RKO (cell line): ENCODE measurements around the gene TBX10.
"Not testable (repeated sequence)": the region's sequence is repeated elsewhere in the genome, so short reads cannot be mapped to it uniquely, and the experiment has no call there.

Experiments
- DNase-seq: peaks from one replicate; pipeline ENCODE4 v3.0.0-alpha.2; 2016; ENCODE audit warnings: low spot score

The TBX10 gene

DNA sequence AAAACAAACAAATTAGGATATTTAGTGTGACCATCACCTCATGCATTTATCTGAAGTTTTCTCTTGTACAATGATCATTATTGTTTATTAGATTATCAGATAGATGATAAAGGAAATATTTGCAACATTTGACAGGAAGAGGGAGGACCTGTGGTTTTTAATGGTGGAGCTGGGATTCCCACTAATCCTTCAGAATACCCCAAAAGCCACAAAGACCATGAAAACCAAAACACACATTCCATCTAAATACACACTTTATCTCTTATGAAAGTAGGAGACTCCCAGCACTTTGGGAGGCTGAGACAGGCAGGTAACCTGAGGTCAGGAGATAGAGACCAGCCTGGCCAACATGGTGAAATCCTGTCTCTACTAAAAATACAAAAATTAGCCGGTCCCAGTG, 40.4 kb downstream of the TBX10 start:
- no peak for DNase-seq

DNA sequence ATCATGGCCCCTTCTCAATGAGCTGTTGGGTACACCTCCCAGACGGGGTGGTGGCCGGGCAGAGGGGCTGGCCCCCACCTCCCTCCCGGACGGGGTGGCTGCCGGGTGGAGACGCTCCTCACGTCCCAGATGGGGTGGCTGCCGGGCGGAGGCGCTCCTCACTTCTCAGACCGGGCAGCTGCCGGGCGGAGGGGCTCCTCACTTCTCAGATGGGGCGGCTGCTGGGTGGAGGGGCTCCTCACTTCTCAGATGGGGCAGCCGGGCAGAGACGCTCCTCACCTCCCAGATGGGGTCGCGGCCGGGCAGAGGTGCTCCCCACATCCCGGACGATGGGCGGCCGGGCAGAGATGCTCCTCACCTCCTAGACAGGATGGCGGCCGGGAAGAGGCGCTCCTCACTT, 41.6 kb downstream of the TBX10 start:
- DNase-seq, result not testable (repeated sequence)

DNA sequence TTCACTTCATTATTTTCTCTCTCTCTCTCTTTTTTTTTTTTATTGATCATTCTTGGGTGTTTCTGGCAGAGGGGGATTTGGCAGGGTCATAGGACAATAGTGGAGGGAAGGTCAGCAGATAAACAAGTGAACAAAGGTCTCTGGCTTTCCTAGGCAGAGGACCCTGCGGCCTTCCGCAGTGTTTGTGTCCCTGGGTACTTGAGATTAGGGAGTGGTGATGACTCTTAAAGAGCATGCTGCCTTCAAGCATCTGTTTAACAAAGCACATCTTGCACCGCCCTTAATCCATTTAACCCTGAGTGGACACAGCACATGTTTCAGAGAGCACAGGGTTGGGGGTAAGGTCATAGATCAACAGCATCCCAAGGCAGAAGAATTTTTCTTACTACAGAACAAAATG, 42.1 kb downstream of the TBX10 start:
- not testable (repeated sequence) for DNase-seq

DNA sequence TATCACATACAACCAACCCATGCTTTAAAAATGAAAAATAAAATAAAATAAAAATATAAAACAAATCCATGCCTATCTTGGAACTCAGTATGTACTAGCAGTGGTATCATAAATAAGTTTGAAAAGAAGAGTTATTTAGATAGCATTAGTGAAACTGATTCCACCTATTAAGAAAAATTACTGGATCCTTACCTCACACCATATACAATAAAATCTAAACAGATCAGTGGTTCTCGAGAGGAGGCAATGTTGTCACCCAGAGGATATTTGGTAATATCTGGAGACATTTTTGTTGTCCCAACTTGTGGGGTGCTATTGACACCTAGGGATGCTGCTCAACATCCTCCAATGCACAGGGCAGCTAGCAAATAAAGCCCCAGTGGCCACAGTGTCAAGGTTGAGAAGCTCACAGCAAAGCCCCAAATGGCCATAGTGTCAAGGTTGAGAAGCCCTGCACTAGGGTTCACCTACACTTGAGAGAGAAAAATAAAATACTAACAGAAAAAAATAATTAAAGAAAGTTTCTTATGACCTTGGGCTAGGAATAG, 42.7 kb downstream of the TBX10 start:
- no peak for DNase-seq

DNA sequence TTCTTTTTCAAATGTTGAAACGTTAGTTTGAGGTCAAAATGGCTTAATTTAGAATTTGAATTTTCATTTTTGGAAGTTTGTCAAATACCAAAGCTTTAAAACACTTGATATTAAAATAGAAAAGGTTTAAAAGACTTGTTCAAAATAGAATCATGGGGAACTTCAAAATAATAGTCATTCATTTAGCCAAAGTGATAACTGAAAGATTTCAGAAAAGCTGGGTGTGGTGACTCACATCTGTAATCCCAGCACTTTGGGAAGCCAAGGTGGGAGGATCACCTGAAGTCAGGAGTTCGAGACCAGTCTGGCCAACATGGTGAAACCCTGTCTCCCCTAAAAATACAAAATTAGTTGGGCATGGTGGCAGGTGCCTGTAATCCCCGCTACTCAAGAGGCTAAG, 45.1 kb downstream of the TBX10 start:
- no peak for DNase-seq

DNA sequence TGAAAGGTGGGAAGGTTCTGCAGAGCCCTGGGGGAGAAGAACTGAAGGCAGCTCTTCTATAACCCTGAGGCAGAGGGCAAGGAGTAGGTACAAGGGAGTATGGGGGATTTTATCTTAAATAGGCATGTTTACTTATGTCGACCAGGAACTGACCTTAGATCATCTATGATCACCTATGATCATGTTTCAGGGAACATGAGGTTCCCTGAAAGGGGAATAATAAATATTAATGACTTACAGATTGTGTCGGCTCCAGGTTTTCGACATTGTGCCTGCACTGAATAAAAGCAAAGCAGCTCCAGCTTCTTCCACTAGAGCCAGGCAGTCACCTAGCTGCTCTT, 46.0 kb downstream of the TBX10 start:
- DNase-seq, result no peak

DNA sequence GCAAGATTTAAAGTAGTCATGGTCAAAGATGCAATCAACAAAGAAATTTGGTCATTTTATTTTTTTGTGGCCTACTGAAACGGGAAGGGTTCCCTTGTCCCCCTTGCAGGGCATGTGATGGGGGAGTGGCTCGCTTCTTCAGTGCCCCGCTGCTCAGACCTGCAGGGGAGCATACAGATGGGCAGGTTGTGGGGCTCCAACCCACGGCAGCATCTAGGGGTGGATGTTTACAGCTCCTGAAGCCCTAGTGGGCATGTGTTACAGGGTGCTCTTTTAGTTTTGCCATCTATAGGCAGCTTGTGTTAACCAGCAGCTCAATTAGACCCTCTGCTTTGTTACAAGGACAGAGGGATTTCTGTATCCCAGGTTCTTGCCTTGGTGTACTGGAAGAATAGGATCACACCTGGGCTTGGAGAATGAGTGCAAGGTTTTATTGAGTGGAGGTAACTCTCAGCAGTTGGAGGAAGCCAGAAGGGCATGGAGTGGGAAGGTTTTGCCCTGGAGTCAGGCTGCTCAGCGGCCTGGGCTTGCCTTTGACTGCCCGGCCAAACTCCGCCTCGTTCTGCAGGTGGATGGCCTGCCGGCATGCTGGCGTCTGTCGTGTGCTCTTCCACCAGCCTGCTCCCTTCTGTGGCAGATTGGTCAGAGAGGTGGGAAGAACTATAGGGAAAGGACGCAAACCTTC, 46.5 kb downstream of the TBX10 start:
- DNase-seq, result no peak

DNA sequence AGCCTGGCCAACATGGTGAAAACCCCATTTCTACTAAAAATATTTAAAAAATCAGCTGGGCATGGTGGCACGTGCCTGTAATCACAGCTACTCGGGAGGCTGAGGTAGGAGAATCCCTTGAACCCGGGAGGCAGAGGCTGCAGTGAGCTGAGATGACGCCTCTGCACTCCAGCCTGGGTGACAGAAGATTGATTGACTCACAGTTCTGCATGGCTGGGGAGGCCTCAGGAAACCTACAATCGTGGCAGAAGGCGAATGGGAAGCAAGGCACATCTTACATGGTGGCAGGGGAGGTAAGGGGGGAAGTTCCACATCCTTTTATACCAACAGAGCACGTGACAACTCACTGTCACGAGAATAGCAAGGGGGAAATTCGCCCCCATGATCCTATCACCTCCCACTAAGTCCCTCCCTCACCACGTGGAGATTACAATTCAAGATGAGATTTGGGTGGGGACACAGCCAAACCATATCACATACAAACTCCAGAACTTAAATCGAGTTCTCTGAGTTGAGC, 50.6 kb downstream of the TBX10 start:
- not testable (repeated sequence) for DNase-seq

DNA sequence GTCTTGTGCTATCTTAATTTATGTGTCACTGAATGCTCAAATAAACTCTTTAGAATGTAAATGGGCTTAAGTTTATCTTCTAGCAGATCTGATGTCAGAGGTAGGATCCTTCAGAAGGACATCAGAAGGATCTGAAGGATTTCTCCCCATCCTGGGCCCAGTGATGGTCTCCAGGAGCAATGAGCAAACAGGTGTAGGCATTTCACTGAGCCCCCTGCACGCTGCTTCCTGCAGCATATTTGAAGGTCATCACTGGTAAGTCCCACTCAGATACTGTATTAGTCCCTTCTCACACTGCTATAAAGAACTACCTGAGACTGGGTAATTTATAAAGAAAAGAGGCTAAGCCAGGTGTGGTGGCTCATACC, 51.4 kb downstream of the TBX10 start:
- DNase-seq, result no peak

DNA sequence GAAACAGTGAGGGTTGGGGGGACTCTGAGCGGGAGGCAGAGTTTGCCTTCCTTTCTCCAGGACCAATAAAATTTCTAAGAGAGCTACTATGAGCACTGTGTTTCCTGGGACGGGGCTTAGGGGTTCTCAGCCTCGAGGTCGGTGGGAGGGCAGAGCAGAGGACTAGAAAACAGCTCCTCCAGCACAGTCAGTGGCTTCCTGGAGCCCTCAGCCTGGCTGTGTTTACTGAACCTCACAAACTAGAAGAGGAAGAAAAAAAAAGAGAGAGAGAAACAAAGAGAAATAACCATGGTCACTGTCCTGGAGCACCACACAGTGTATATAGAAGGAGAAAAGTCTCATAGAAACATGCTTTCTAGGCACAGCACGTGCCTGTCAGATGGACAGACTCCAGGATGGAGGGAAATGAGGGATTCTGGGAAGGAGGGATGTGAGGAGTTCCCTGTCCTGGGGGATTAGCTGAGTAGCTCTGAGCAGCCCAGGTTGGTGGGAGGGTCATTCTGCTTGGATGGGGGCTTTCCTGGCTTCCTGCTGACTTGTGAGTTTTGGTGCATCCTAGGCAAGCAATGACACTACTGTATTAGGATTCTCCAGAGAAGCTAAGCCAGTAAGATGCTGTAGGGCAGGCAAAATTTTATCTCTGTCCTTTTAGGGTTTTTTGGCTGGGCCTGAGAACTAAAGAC, 52.9 kb downstream of the TBX10 start:
- DNase-seq, result no peak

DNA sequence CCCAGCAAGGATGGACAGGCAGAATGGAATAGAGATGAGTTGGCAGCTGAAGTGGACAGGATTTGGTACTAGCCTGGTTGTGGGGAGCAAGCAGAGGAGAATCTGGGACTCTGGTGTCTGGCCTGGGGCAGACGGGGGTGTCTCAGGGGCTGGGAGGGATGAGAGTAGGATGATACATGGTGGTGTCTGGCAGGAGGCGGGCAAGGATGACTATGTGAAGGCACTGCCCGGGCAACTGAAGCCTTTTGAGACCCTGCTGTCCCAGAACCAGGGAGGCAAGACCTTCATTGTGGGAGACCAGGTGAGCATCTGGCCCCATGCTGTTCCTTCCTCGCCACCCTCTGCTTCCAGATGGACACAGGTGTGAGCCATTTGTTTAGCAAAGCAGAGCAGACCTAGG, 53.7 kb downstream of the TBX10 start:
- no peak for DNase-seq

DNA sequence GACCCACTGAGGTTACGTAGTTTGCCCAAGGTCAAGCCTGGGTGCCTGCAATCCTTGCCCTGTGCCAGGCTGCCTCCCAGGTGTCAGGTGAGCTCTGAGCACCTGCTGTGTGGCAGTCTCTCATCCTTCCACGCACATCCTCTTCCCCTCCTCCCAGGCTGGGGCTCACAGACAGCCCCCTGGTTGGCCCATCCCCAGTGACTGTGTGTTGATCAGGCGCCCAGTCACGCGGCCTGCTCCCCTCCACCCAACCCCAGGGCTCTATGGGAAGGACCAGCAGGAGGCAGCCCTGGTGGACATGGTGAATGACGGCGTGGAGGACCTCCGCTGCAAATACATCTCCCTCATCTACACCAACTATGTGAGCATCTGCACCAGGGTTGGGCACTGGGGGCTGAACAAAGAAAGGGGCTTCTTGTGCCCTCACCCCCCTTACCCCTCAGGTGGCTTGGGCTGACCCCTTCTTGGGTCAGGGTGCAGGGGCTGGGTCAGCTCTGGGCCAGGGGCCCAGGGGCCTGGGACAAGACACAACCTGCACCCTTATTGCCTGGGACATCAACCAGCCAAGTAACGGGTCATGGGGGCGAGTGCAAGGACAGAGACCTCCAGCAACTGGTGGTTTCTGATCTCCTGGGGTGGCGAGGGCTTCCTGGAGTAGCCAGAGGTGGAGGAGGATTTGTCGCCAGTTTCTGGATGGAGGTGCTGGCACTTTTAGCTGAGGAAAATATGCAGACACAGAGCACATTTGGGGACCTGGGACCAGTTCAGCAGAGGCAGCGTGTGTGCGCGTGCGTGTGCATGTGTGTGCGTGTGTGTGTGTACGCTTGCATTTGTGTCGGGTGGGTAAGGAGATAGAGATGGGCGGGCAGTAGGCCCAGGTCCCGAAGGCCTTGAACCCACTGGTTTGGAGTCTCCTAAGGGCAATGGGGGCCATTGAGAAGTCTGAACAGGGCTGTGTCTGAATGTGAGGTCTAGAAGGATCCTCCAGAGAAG, 54.4 kb downstream of the TBX10 start:
- no peak for DNase-seq

DNA sequence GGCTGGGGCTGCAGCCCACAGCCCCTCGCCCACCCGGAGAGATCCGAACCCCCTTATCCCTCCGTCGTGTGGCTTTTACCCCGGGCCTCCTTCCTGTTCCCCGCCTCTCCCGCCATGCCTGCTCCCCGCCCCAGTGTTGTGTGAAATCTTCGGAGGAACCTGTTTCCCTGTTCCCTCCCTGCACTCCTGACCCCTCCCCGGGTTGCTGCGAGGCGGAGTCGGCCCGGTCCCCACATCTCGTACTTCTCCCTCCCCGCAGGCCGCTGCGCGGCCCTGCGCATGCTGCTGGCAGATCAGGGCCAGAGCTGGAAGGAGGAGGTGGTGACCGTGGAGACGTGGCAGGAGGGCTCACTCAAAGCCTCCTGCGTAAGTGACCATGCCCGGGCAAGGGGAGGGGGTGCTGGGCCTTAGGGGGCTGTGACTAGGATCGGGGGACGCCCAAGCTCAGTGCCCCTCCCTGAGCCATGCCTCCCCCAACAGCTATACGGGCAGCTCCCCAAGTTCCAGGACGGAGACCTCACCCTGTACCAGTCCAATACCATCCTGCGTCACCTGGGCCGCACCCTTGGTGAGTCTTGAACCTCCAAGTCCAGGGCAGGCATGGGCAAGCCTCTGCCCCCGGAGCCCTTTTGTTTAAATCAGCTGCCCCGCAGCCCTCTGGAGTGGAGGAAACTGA, 55.2 kb downstream of the TBX10 start:
- peak; percentile 57 for DNase-seq

DNA sequence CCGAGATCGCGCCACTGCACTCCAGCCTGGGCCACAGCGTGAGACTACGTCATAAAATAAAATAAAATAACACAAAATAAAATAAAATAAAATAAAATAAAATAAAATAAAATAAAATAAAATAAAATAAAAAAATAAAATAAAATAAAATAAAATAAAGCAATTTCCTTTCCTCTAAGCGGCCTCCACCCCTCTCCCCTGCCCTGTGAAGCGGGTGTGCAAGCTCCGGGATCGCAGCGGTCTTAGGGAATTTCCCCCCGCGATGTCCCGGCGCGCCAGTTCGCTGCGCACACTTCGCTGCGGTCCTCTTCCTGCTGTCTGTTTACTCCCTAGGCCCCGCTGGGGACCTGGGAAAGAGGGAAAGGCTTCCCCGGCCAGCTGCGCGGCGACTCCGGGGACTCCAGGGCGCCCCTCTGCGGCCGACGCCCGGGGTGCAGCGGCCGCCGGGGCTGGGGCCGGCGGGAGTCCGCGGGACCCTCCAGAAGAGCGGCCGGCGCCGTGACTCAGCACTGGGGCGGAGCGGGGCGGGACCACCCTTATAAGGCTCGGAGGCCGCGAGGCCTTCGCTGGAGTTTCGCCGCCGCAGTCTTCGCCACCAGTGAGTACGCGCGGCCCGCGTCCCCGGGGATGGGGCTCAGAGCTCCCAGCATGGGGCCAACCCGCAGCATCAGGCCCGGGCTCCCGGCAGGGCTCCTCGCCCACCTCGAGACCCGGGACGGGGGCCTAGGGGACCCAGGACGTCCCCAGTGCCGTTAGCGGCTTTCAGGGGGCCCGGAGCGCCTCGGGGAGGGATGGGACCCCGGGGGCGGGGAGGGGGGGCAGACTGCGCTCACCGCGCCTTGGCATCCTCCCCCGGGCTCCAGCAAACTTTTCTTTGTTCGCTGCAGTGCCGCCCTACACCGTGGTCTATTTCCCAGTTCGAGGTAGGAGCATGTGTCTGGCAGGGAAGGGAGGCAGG, 56.0 kb downstream of the TBX10 start, which contains the start of gene GSTP1:
GSTP1 (plus strand) TSS at position 566 of the 958 bp plus-strand sequence; CDS start at position 598, 32 bp downstream.
- DNase-seq, result peak; percentile 92

DNA sequence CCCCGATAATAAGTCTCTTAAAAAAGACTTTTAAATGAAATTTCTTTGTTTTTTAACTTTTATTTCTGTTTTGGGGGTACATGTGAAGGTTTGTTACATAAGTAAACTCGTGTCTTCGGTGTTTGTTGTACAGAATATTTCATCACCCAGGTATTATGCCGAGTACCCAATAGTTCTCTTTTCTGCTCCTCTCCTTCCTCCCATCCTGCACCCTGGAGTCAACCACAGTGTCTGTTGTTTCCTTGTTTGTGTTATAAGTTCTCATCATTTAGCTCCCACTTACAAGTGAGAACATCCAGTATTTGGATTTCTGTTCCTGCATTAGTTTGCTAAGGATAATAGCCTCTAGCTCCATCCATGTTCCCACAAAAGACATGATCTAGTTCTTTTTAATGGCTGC, 57.6 kb downstream of the TBX10 start:
- DNase-seq, result no peak

DNA sequence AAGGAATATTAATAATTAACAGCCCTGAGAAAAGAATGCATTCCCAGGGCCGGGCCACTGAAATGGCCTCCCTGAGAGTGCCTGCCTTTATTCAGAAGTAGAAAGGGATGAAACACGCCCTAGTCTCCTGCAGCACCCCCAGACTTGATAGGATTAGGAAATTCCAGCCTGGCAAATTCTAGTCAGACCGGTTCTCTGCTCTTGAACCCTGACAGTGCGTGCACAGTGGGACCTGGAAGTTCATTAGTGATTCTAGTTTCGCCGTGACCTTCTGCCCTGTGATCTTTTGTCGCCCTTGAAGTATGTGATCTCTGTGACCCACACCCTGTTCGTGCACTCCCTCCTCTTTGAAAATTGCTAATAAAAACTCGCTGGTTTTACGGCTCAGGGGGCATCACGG, 58.1 kb downstream of the TBX10 start:
- no peak for DNase-seq
